Measurements from ENCODE around the gene NCKAP5.

The NCKAP5 gene

GRCh38 chr2:133152801-133153200 lies 415.5 kb downstream of the NCKAP5 start:
- Histone ChIP-seq H3K4me3 (replicated peaks; ENCODE audit: insufficient read depth, low read length) (no peak overlapping the region), H3K27me3 (ENCODE audit: insufficient read depth, poor library complexity, severe bottlenecking) (no peaks in the 10 kb centered on the region), H3K27ac (replicated peaks) (no peak overlapping the region)
- no peak for TF ChIP-seq REST (IDR thresholded peaks at IDR 0.05; ENCODE audit: insufficient replicate concordance, low read depth)
- no peak for TF ChIP-seq GABPA (IDR thresholded peaks at IDR 0.05; ENCODE audit: low read depth)
- TF ChIP-seq SPI1 (IDR thresholded peaks at IDR 0.05; ENCODE audit: borderline replicate concordance, low read depth) = no peak
- TF ChIP-seq CTCF (IDR thresholded peaks at IDR 0.05; ENCODE audit: insufficient read depth, low read length) = no peak
- no peak for TF ChIP-seq POLR2AphosphoS5 (IDR thresholded peaks at IDR 0.05; ENCODE audit: low read depth)
- no peak for DNase-seq (ENCODE audit: low read depth in 1 of 2, low spot score in 1 of 2)

- Histone ChIP-seq H3K27ac (replicated peaks) (no peak overlapping the region), H3K27me3 (ENCODE audit: insufficient read depth, poor library complexity, severe bottlenecking) (no peaks in the 10 kb centered on the region), H3K4me3 (replicated peaks; ENCODE audit: insufficient read depth, low read length) (no peak overlapping the region)
- DNase-seq (ENCODE audit: low read depth in 1 of 2, low spot score in 1 of 2) = no peak
- no peak for TF ChIP-seq CTCF (IDR thresholded peaks at IDR 0.05; ENCODE audit: insufficient read depth, low read length)
- no peak for TF ChIP-seq POLR2AphosphoS5 (IDR thresholded peaks at IDR 0.05; ENCODE audit: low read depth)
Observed at GRCh38 chr2:133148187-133148586, 420.1 kb downstream of the NCKAP5 start.

- no peak for DNase-seq (ENCODE audit: low read depth in 1 of 2, low spot score in 1 of 2)
- TF ChIP-seq SPI1 (IDR thresholded peaks at IDR 0.05; ENCODE audit: borderline replicate concordance, low read depth) (no peak), CTCF (IDR thresholded peaks at IDR 0.05; ENCODE audit: insufficient read depth, low read length) (no peak)
- no peak overlapping the region for H3K4me3 ChIP-seq (replicated peaks; ENCODE audit: insufficient read depth, low read length)
- no peak overlapping the region for H3K27ac ChIP-seq (replicated peaks)
- no peaks in the 10 kb centered on the region for H3K27me3 ChIP-seq (ENCODE audit: insufficient read depth, poor library complexity, severe bottlenecking)
Observed at GRCh38 chr2:133146893-133147292, 421.4 kb downstream of the NCKAP5 start.

GRCh38 chr2:133143645-133144044 lies 424.6 kb downstream of the NCKAP5 start:
- no peak overlapping the region for H3K27ac ChIP-seq (replicated peaks)

More at GRCh38 chr2:133143645-133144044, 424.6 kb downstream of the NCKAP5 start:
- Histone ChIP-seq H3K27me3 (ENCODE audit: insufficient read depth, poor library complexity, severe bottlenecking) (no peaks in the 10 kb centered on the region), H3K4me3 (replicated peaks; ENCODE audit: insufficient read depth, low read length) (no peak overlapping the region)
- TF ChIP-seq CTCF (IDR thresholded peaks at IDR 0.05; ENCODE audit: insufficient read depth, low read length) (no peak), GABPA (IDR thresholded peaks at IDR 0.05; ENCODE audit: low read depth) (no peak), REST (IDR thresholded peaks at IDR 0.05; ENCODE audit: insufficient replicate concordance, low read depth) (no peak)
- no peak for DNase-seq (ENCODE audit: low read depth in 1 of 2, low spot score in 1 of 2)

All from HL-60 (cell line).